Duodenal mucosa (tissue), 2 donors: ENCODE results near the gene ABCB8.
A peak's percentile ranks its signal among the peaks of the same experiment; 100 is the strongest.

Experiments used
- H3K27ac ChIP-seq: one replicate; pipeline ENCODE4 v1.7.0; 2013; ENCODE audit warnings: low read depth, low read length
- H3K27me3 ChIP-seq, 2 donors: one replicate each; pipeline ENCODE4 v1.7.0; 2013; ENCODE audit warnings: low read length in 2 of 2, control low read depth in 1 of 2; ENCODE audit not compliant: insufficient read depth in 2 of 2, control insufficient read depth in 1 of 2
- H3K36me3 ChIP-seq, 2 donors: one replicate each; pipeline ENCODE4 v1.7.0; 2013; ENCODE audit warnings: low read length in 2 of 2, control low read depth in 1 of 2; ENCODE audit not compliant: insufficient read depth in 2 of 2, control insufficient read depth in 1 of 2
- H3K4me1 ChIP-seq, 2 donors: one replicate each; pipeline ENCODE4 v1.7.0; 2013; ENCODE audit warnings: low read length in 2 of 2, control low read depth in 1 of 2; ENCODE audit not compliant: insufficient read depth in 2 of 2, control insufficient read depth in 1 of 2
- H3K4me3 ChIP-seq, 2 donors: one replicate each; pipeline ENCODE4 v1.7.0; 2013; ENCODE audit warnings: low read length in 2 of 2, low read depth in 1 of 2
- H3K9ac ChIP-seq, 2 donors: one replicate each; pipeline ENCODE4 v1.7.0; 2013; ENCODE audit warnings: low read length in 2 of 2, low read depth in 1 of 2
- H3K9me3 ChIP-seq, 2 donors: one replicate each; pipeline ENCODE4 v1.7.0; 2013; ENCODE audit warnings: low read length in 2 of 2, control low read depth in 1 of 2; ENCODE audit not compliant: control insufficient read depth in 1 of 2

Gene ABCB8

DNA sequence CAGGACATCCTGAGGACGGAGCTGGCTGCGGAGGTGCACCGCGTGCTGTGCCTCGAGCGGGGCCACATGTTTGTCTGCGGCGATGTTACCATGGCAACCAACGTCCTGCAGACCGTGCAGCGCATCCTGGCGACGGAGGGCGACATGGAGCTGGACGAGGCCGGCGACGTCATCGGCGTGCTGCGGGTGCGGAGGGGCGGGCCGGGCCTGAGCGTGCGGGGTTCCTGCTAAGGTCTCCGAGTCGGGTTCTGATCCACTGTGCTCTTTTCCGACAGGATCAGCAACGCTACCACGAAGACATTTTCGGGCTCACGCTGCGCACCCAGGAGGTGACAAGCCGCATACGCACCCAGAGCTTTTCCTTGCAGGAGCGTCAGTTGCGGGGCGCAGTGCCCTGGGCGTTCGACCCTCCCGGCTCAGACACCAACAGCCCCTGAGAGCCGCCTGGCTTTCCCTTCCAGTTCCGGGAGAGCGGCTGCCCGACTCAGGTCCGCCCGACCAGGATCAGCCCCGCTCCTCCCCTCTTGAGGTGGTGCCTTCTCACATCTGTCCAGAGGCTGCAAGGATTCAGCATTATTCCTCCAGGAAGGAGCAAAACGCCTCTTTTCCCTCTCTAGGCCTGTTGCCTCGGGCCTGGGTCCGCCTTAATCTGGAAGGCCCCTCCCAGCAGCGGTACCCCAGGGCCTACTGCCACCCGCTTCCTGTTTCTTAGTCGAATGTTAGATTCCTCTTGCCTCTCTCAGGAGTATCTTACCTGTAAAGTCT is 14.3 kb upstream of the ABCB8 start:
- Histone ChIP-seq H3K27ac (no peak overlapping the region), H3K9me3 (no peaks in the 10 kb centered on the region), H3K4me1 (peaks cover 23 to 40% of the 10 kb centered on the region in 2 donors), H3K36me3 (no peaks in the 10 kb centered on the region), H3K9ac (peak overlapping the region; percentile 36 to 38), H3K27me3 (peaks cover 5 to 11% of the 10 kb centered on the region in 2 donors), H3K4me3 (peak overlapping the region; percentile 45 to 64)

DNA sequence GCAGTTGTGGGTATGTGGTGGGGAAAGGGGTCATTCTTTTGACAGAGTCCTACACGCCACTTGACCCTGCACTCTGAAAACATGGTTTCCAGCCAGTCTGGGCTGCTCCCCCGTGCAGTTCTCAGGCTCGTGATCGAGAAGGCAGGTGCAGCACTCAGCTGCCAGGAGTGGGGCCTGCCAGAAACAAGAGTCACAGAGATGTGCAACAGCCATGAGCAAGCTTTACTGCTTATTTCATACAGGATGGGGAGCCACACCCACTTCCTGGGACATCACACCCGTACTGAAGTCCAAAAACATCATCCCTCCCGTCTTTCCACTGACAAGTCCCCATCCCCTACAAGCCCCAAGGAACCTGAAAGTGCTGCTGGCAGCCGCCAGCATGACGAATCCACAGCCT is 13.3 kb upstream of the ABCB8 start:
- Histone ChIP-seq H3K9me3 (no peaks in the 10 kb centered on the region), H3K36me3 (no peaks in the 10 kb centered on the region), H3K27me3 (peaks cover 14 to 21% of the 10 kb centered on the region in 2 donors)

DNA sequence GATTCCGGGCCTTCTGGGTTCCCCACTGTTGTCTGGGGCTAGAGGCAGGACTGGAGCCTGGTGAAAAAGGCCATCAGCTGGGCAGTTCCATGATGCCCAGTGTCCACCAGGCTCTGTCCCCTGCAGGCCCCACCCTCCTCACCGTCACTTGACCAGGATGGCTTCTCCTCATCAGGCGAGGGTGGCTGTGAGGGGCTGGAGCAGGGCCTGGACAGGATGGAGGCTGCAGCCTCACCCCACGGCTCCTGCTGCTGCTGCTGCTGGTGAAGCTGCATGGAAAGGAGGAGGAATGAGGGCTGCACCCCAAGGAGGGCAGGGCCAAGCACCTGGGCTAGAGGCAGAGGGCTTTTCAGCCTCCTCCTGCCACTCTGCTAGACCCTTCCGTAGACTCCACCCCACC is 12.3 kb upstream of the ABCB8 start:
- Histone ChIP-seq H3K9ac (no peak overlapping the region), H3K4me1 (peaks cover 26 to 41% of the 10 kb centered on the region in 2 donors), H3K27me3 (peaks cover 24 to 31% of the 10 kb centered on the region in 2 donors)

More for the DNA sequence above, 13.3 kb upstream of the ABCB8 start:
- H3K4me3 ChIP-seq, result no peak overlapping the region
- peaks cover 26 to 44% of the 10 kb centered on the region in 2 donors for H3K4me1 ChIP-seq
- H3K9ac ChIP-seq, result no peak overlapping the region
- no peak overlapping the region for H3K27ac ChIP-seq

DNA sequence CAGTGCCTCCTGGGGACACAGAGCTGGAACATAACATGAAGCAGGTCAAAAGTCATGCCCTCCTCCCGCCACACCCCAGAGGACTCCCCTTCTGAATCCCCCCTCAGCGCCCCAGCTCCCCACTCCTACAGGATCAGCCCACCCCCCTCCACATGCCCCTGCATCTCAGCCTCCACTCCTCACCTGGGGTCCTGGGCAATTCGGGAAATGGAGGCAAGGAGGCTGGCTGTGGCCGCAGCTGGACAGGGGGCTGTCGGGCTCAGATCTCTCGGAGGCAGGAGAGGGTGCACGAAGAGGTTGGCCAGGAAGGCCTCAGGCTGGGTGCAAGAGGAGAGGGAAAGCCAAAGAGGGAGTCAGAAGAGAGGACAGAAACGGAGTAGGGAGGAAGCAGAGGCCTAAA is 11.7 kb upstream of the ABCB8 start:
- no peak overlapping the region for H3K9ac ChIP-seq
- peaks cover 24 to 31% of the 10 kb centered on the region in 2 donors for H3K27me3 ChIP-seq
- no peak overlapping the region for H3K4me3 ChIP-seq

More for the DNA sequence above, 12.3 kb upstream of the ABCB8 start:
- no peaks in the 10 kb centered on the region for H3K36me3 ChIP-seq
- H3K9me3 ChIP-seq, result no peaks in the 10 kb centered on the region
- no peak overlapping the region for H3K4me3 ChIP-seq
- H3K27ac ChIP-seq, result no peak overlapping the region

DNA sequence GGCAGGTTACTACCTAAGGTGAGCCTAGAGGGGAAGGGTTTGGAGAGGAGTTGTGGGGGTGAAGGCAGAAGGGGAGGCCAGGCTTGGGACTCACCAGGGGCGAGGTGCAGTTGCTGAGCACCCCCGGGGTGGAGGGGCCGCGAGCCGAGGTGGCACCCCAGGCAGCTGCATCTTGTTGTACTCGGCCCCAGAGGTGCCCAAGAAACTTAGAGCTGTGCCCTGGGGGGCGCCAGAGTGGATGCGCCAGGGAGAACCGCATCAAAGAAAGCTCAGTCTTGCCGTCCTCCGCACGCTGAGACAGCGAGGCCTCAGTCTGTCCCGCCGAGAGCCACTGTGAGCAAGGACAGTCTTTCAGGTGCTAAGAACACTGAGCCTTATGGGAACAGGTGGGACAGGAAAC is 11.3 kb upstream of the ABCB8 start:
- Histone ChIP-seq H3K9me3 (no peaks in the 10 kb centered on the region), H3K36me3 (no peaks in the 10 kb centered on the region), H3K27me3 (peaks cover 24 to 31% of the 10 kb centered on the region in 2 donors), H3K4me3 (no peak overlapping the region), H3K4me1 (peaks cover 22 to 39% of the 10 kb centered on the region in 2 donors), H3K27ac (no peak overlapping the region), H3K9ac (no peak overlapping the region)

More for the DNA sequence above, 11.7 kb upstream of the ABCB8 start:
- Histone ChIP-seq H3K27ac (no peak overlapping the region), H3K4me1 (peaks cover 26 to 41% of the 10 kb centered on the region in 2 donors), H3K9me3 (no peaks in the 10 kb centered on the region), H3K36me3 (no peaks in the 10 kb centered on the region)

DNA sequence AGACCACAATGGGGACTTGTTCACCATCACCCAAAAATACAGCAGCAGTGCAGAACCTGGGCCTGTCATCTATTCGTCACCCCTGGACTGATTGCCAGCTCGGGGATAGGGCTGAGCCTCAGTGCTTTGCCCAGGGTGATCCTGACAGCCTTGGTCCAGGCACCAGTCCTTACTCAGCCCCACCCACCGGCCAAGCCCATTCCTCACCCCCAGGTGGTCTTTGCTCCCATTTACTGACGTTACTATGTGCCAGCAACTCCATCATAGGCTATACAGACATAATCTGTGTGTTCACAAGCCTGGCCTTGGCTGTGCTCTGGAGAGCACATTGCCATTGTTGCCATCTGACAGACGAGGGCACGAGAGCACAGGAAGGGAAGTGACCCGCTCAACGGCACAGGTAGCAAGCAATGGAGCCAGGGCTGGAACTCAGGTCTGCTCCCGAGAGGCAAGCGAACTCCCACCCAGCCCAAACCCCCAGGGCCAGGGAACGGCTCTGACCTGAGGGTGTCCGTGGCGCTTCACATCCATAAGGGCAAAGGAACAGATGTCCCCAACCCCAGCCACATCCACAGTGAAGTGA is 10.8 kb upstream of the ABCB8 start:
- H3K9ac ChIP-seq, result no peak overlapping the region
- no peaks in the 10 kb centered on the region for H3K9me3 ChIP-seq
- peaks cover 19 to 34% of the 10 kb centered on the region in 2 donors for H3K4me1 ChIP-seq
- no peak overlapping the region for H3K27ac ChIP-seq
- H3K27me3 ChIP-seq, result peaks cover 24 to 31% of the 10 kb centered on the region in 2 donors
- H3K36me3 ChIP-seq, result no peaks in the 10 kb centered on the region
- H3K4me3 ChIP-seq, result peak overlapping the region in 1 of 2 donors; percentile 51

DNA sequence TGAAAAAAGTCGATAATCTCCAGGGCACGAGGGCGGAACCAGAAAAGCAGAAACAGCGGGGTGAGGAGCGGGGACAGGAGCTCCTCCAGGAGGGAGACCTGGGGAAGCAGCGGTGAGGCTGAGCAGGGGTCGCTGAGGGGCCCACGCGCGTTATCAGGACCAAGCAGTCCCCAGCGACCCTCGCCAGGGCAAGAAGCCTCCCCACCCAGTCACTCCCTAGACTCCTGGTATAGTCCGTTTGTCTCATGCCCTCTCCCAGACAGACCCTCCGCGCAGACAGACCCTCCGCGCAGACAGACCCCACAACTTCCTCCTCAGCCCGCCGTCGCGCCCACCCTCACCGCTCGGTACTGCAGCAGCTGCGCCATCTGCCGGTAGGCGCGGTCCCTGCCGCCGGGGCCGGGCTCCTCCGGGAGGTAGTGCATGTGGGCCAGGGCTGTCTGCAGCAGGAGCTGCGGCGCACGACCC is 10.3 kb upstream of the ABCB8 start:
- H3K27ac ChIP-seq, result no peak overlapping the region
- no peaks in the 10 kb centered on the region for H3K36me3 ChIP-seq
- no peak overlapping the region for H3K9ac ChIP-seq
- H3K4me1 ChIP-seq, result peaks cover 14 to 29% of the 10 kb centered on the region in 2 donors
- H3K4me3 ChIP-seq, result peak overlapping the region in 1 of 2 donors; percentile 51
- H3K27me3 ChIP-seq, result peaks cover 24 to 31% of the 10 kb centered on the region in 2 donors
- no peaks in the 10 kb centered on the region for H3K9me3 ChIP-seq

DNA sequence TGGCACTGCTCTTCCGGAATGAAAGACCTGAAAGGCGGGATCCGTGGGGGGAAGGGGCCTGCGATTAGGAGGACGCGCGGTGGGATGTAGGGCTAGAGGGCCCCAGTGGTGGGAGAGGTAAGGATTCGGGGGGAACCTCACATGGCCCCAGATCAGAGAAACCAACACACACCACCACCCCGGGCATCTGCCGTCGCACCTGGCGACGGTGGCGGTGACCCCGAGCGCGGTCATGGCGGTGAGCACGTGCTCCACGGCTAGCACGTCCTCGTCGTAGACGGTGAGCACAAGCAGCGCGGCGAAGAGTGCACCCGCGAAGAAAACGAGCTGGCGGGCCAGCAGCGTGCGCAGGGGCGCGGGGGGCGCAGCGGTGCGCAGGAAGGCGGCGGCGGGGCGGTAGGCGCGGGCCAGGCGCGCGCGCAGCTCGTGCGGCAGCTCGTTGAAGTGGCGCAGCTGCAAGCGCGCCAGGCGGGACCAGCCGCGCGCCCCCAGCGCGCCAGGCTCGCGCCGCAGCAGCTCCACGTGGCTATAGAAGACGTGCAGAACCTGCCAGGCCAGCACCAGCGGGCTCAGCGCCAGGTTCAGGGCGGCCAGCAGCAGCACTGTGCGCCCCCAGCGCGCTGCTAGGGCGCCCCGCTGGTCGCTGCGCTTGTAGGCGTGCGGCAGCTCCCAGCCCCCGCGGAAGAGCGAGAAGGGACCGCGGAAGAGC is 9.7 kb upstream of the ABCB8 start:
- peaks cover 11 to 25% of the 10 kb centered on the region in 2 donors for H3K4me1 ChIP-seq
- H3K36me3 ChIP-seq, result no peaks in the 10 kb centered on the region
- H3K4me3 ChIP-seq, result peak overlapping the region in 1 of 2 donors; percentile 51
- H3K27me3 ChIP-seq, result peaks cover 24 to 31% of the 10 kb centered on the region in 2 donors
- H3K27ac ChIP-seq, result no peak overlapping the region
- H3K9me3 ChIP-seq, result no peaks in the 10 kb centered on the region
- H3K9ac ChIP-seq, result no peak overlapping the region

DNA sequence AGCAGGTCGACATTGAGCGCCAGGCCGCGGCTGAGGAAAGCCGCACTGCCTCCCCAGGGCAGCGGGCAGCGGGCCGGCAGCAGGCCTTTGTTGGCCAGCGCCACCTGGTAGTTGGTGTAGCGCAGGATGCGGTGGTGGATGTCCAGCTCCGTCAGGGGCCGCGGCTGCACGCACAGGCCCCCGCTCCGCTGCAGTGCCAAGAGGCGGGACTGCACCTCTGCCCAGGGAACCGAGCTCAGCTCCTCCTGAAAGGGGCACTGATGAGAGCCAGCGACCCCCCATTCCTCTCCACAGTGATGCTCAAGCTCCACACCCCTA is 9.2 kb upstream of the ABCB8 start:
- no peaks in the 10 kb centered on the region for H3K36me3 ChIP-seq
- H3K27ac ChIP-seq, result no peak overlapping the region
- H3K9ac ChIP-seq, result no peak overlapping the region
- H3K4me1 ChIP-seq, result peaks cover 11 to 20% of the 10 kb centered on the region in 2 donors
- no peaks in the 10 kb centered on the region for H3K9me3 ChIP-seq
- peak overlapping the region in 1 of 2 donors; percentile 32 for H3K4me3 ChIP-seq
- peaks cover 24 to 31% of the 10 kb centered on the region in 2 donors for H3K27me3 ChIP-seq

DNA sequence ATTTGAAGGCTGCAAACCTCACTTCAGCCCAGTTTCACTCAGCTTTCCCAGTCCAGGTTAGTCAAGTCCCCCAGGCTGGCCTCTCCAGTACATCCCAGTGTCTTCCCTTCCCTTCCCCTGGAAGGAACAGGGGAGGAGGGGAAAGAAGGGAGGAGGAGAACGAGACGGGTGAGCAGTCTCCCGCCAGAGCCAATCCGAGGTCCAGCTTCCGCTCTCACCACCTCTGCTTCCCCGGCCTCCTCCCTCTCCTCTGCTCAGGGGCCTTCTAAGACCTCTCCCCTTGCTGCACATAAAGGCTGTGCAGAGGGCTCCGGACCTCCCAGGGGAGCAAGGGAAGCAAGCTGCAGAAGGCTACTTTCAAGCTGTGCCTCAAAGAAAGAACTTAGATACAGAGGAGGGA is 8.0 kb upstream of the ABCB8 start:
- Histone ChIP-seq H3K27me3 (peaks cover 24 to 31% of the 10 kb centered on the region in 2 donors), H3K9me3 (no peaks in the 10 kb centered on the region), H3K9ac (no peak overlapping the region), H3K4me3 (no peak overlapping the region), H3K36me3 (no peaks in the 10 kb centered on the region), H3K27ac (no peak overlapping the region), H3K4me1 (peaks cover 11 to 18% of the 10 kb centered on the region in 2 donors)
